ENCODE measurements around the gene TEAD2. TPM values are rescaled to one million over a fixed set of nuclear protein-coding genes. Genes with fewer than 3 reads are reported as not detected.
A peak's percentile ranks its signal among the peaks of the same experiment; 100 is the strongest.
"Not testable (repeated sequence)": the region's sequence is repeated elsewhere in the genome, so short reads cannot be mapped to it uniquely, and the experiment has no call there.

The TEAD2 gene
- total RNA-seq, 1 donor = 0.27 TPM

GRCh38 chr19:49389406-49389805 lies 27.2 kb upstream of the TEAD2 start:
- DNase-seq (ENCODE audit: low read depth in 2 of 3, low spot score in 2 of 3) = no peak

GRCh38 chr19:49387936-49388372 lies 25.7 kb upstream of the TEAD2 start, which contains the start of gene KASH5:
Gene KASH5 (plus strand): TSS chr19:49388249. CDS start chr19:49390884, 2,635 bp downstream.
- DNase-seq (ENCODE audit: low read depth in 2 of 3, low spot score in 2 of 3) = peak in 2 of 3 donors; percentile 81 to 93

- DNase-seq (ENCODE audit: low read depth in 2 of 3, low spot score in 2 of 3) = no peak
Observed at GRCh38 chr19:49383599-49383998, 21.4 kb upstream of the TEAD2 start.

- DNase-seq (ENCODE audit: low read depth in 2 of 3, low spot score in 2 of 3) = no peak
Observed at GRCh38 chr19:49382639-49383038, 20.4 kb upstream of the TEAD2 start.

- DNase-seq (ENCODE audit: low read depth in 2 of 3, low spot score in 2 of 3) = no peak
Observed at GRCh38 chr19:49380391-49380790, 18.2 kb upstream of the TEAD2 start.

- no peak for DNase-seq (ENCODE audit: low read depth in 2 of 3, low spot score in 2 of 3)
Observed at GRCh38 chr19:49378512-49378911, 16.3 kb upstream of the TEAD2 start.

GRCh38 chr19:49374665-49375434 lies 12.6 kb upstream of the TEAD2 start:
- DNase-seq (ENCODE audit: low read depth in 2 of 3, low spot score in 2 of 3) = no peak

- not testable (repeated sequence) for DNase-seq (ENCODE audit: low read depth in 2 of 3, low spot score in 2 of 3)
Observed at GRCh38 chr19:49373174-49373573, 11.0 kb upstream of the TEAD2 start.

- no peak for DNase-seq (ENCODE audit: low read depth in 2 of 3, low spot score in 2 of 3)
Observed at GRCh38 chr19:49371184-49371583, 9.0 kb upstream of the TEAD2 start.

GRCh38 chr19:49368711-49369358 lies 6.6 kb upstream of the TEAD2 start:
- DNase-seq (ENCODE audit: low read depth in 2 of 3, low spot score in 2 of 3) = no peak

GRCh38 chr19:49366110-49366509 lies 3.9 kb upstream of the TEAD2 start:
- DNase-seq (ENCODE audit: low read depth in 2 of 3, low spot score in 2 of 3) = no peak

- DNase-seq (ENCODE audit: low read depth in 2 of 3, low spot score in 2 of 3) = no peak
Observed at GRCh38 chr19:49364083-49364737, 2.0 kb upstream of the TEAD2 start.

- peak; percentile 38 to 78 (median 77) for DNase-seq (ENCODE audit: low read depth in 2 of 3, low spot score in 2 of 3)
Observed at GRCh38 chr19:49363268-49364082, 1.3 kb upstream of the TEAD2 start, which contains the start of gene DKKL1. Gene DKKL1 (plus strand): TSS chr19:49363877. CDS start chr19:49363999, 122 bp downstream.

- peak in 1 of 3 donors; percentile 27 for DNase-seq (ENCODE audit: low read depth in 2 of 3, low spot score in 2 of 3)
Observed at GRCh38 chr19:49362929-49363267, 682 bp upstream of the TEAD2 start.

GRCh38 chr19:49361438-49362047 lies 673 bp downstream of the TEAD2 start:
- peak in 1 of 3 donors; percentile 21 for DNase-seq (ENCODE audit: low read depth in 2 of 3, low spot score in 2 of 3)

GRCh38 chr19:49359851-49360820 lies 2.1 kb downstream of the TEAD2 start:
- DNase-seq (ENCODE audit: low read depth in 2 of 3, low spot score in 2 of 3) = peak in 1 of 3 donors; percentile 38

- no peak for DNase-seq (ENCODE audit: low read depth in 2 of 3, low spot score in 2 of 3)
Observed at GRCh38 chr19:49357186-49357585, 5.0 kb downstream of the TEAD2 start.

- DNase-seq (ENCODE audit: low read depth in 2 of 3, low spot score in 2 of 3) = no peak
Observed at GRCh38 chr19:49356382-49356781, 5.8 kb downstream of the TEAD2 start.

GRCh38 chr19:49355909-49356353 lies 6.3 kb downstream of the TEAD2 start:
- DNase-seq (ENCODE audit: low read depth in 2 of 3, low spot score in 2 of 3) = no peak
